Measurements from ENCODE around the gene LRRC25. TPM values are rescaled to one million over a fixed set of nuclear protein-coding genes. Genes with fewer than 3 reads are reported as not detected.
A peak's percentile ranks its signal among the peaks of the same experiment; 100 is the strongest.

Gene LRRC25
- total RNA-seq, 1 experiment from 2014 or later: not detected

- peak; percentile 44 for DNase-seq (ENCODE audit: low read depth, low spot score)
- in situ Hi-C loops (cut with HindIII; ENCODE audit: low pct_unique_long_range_greater_than_20kb, low sequenced_read_pairs): no loop called here
Measured at GRCh38 chr19:18437491-18438330, 40.3 kb upstream of the LRRC25 start, which contains the start of gene ISYNA1. Gene ISYNA1 (minus strand): TSS chr19:18438133. CDS start chr19:18437979, 154 bp downstream.

- DNase-seq (ENCODE audit: low read depth, low spot score): peak; percentile 86
Measured at GRCh38 chr19:18436671-18437490, 39.5 kb upstream of the LRRC25 start.

GRCh38 chr19:18435842-18436670 is 38.6 kb upstream of the LRRC25 start:
- DNase-seq (ENCODE audit: low read depth, low spot score): no peak
- in situ Hi-C loops (cut with HindIII; ENCODE audit: low pct_unique_long_range_greater_than_20kb, low sequenced_read_pairs): no loop called here

More at GRCh38 chr19:18436671-18437490, 39.5 kb upstream of the LRRC25 start:
- in situ Hi-C loops (cut with HindIII; ENCODE audit: low pct_unique_long_range_greater_than_20kb, low sequenced_read_pairs): no loop called here

GRCh38 chr19:18435178-18435841 is 37.9 kb upstream of the LRRC25 start:
- no peak for DNase-seq (ENCODE audit: low read depth, low spot score)
- in situ Hi-C loops (cut with HindIII; ENCODE audit: low pct_unique_long_range_greater_than_20kb, low sequenced_read_pairs): no loop called here

- in situ Hi-C loops (cut with HindIII; ENCODE audit: low pct_unique_long_range_greater_than_20kb, low sequenced_read_pairs): no loop called here
- DNase-seq (ENCODE audit: low read depth, low spot score): no peak
Measured at GRCh38 chr19:18434411-18435175, 37.2 kb upstream of the LRRC25 start.

GRCh38 chr19:18433735-18434398 is 36.4 kb upstream of the LRRC25 start:
- in situ Hi-C loops (cut with HindIII; ENCODE audit: low pct_unique_long_range_greater_than_20kb, low sequenced_read_pairs): no loop called here
- DNase-seq (ENCODE audit: low read depth, low spot score): no peak

GRCh38 chr19:18433015-18433691 is 35.7 kb upstream of the LRRC25 start:
- DNase-seq (ENCODE audit: low read depth, low spot score): no peak
- in situ Hi-C loops (cut with HindIII; ENCODE audit: low pct_unique_long_range_greater_than_20kb, low sequenced_read_pairs): no loop called here

GRCh38 chr19:18432275-18433014 is 35.0 kb upstream of the LRRC25 start:
- in situ Hi-C loops (cut with HindIII; ENCODE audit: low pct_unique_long_range_greater_than_20kb, low sequenced_read_pairs): no loop called here
- no peak for DNase-seq (ENCODE audit: low read depth, low spot score)

GRCh38 chr19:18431351-18432197 is 34.2 kb upstream of the LRRC25 start:
- in situ Hi-C loops (cut with HindIII; ENCODE audit: low pct_unique_long_range_greater_than_20kb, low sequenced_read_pairs): no loop called here
- no peak for DNase-seq (ENCODE audit: low read depth, low spot score)

GRCh38 chr19:18430417-18431144 is 33.2 kb upstream of the LRRC25 start:
- no peak for DNase-seq (ENCODE audit: low read depth, low spot score)
- in situ Hi-C loops (cut with HindIII; ENCODE audit: low pct_unique_long_range_greater_than_20kb, low sequenced_read_pairs): no loop called here

- in situ Hi-C loops (cut with HindIII; ENCODE audit: low pct_unique_long_range_greater_than_20kb, low sequenced_read_pairs): no loop called here
Measured at GRCh38 chr19:18429717-18430416, 32.4 kb upstream of the LRRC25 start.

GRCh38 chr19:18428787-18429674 is 31.6 kb upstream of the LRRC25 start:
- no peak for DNase-seq (ENCODE audit: low read depth, low spot score)

More at GRCh38 chr19:18429717-18430416, 32.4 kb upstream of the LRRC25 start:
- no peak for DNase-seq (ENCODE audit: low read depth, low spot score)

More at GRCh38 chr19:18428787-18429674, 31.6 kb upstream of the LRRC25 start:
- in situ Hi-C loops (cut with HindIII; ENCODE audit: low pct_unique_long_range_greater_than_20kb, low sequenced_read_pairs): no loop called here
